GM12892 (cell line): ENCODE data around the gene RMDN2.

Experiments
- POLR2A ChIP-seq: IDR thresholded peaks from 2 replicates; pipeline ENCODE4 v1.6.1; 2011; ENCODE audit warnings: low read depth, low read length, control low read depth
- POLR2AphosphoS5 ChIP-seq: IDR thresholded peaks from 2 replicates; pipeline ENCODE4 v1.6.1; 2011; ENCODE audit warnings: low read depth, low read length, control low read depth

- TF ChIP-seq POLR2A (no peak), POLR2AphosphoS5 (no peak)
Observed at GRCh38 chr2:37891846-37892435, 33.1 kb upstream of the RMDN2 start.
